A549 (cell line): Measurements from ENCODE around the gene ARFIP1. TPM values are rescaled to one million over a fixed set of nuclear protein-coding genes. Genes with fewer than 3 reads are reported as not detected.

Experiments
- ATAC-seq, 2 experiments: fragments of 200-7000 bp in 1 of 2; fragments of >200 bp in 1 of 2; cut with Nextera tagmentation in 1 of 2; cut with Tn5 transposase in 1 of 2; 3 replicates each; pipeline versions ENCODE4 v1.8.0 to v1.9.1; 2018 to 2020; ENCODE audit warnings: mild to moderate bottlenecking in 1 of 2, moderate library complexity in 1 of 2
- CTCF ChIA-PET: fragments of 300-600 bp; sonication (Branson Sonifier 250); formaldehyde crosslinking; extraction: SDS; loops from one replicate; lab custom pipeline; 2021; ENCODE audit warnings: antibody characterized with exemption, inconsistent platforms; lab: Yijun Ruan, JAX
- POLR2A ChIA-PET: fragments of 350-600 bp; formaldehyde crosslinking; extraction: SDS; loops from one replicate; lab custom pipeline; 2021; ENCODE audit warnings: antibody characterized with exemption, inconsistent platforms; lab: Yijun Ruan, JAX
- DNase-seq, 2 experiments: peaks; one replicate each; pipeline versions ENCODE4 v3.0.0 to v3.0.0-alpha.2; 2011 to 2016; ENCODE audit warnings: low read depth in 1 of 2, low spot score in 1 of 2
- FAIRE-seq: peaks from 2 replicates; lab custom pipeline; 2011; peaks lifted over from hg19 to GRCh38; lab: Jason Lieb, UNC
- H3K27ac ChIP-seq, 2 experiments: fragments of >200 bp; sonication (Bioruptor Twin); formaldehyde crosslinking; 3 replicates each; pipeline ENCODE4 v1.5.1; 2016 to 2017
- H3K4me1 ChIP-seq: fragments of >200 bp; sonication (Bioruptor Twin); formaldehyde crosslinking; 3 replicates; pipeline ENCODE4 v1.6.1; 2016
- H3K4me2 ChIP-seq: fragments of >200 bp; sonication (Bioruptor Twin); formaldehyde crosslinking; 3 replicates; pipeline ENCODE4 v1.6.1; 2016
- H3K4me3 ChIP-seq: fragments of >200 bp; sonication (Bioruptor Twin); formaldehyde crosslinking; 3 replicates; pipeline ENCODE4 v1.5.1; 2016
- H3K9me3 ChIP-seq: fragments of >200 bp; sonication (Bioruptor Twin); formaldehyde crosslinking; 3 replicates; pipeline ENCODE4 v1.6.1; 2016
- BHLHE40 ChIP-seq: IDR thresholded peaks from 2 replicates; pipeline ENCODE4 v1.6.1; 2012; ENCODE audit warnings: low read depth, low read length, inconsistent platforms
- CHD4 ChIP-seq: fragments of 200-600 bp; sonication (generic); IDR thresholded peaks from 2 replicates; pipeline ENCODE4 v1.6.1; 2016; ENCODE audit warnings: antibody characterized with exemption, mild to moderate bottlenecking, borderline replicate concordance
- EP300 ChIP-seq, 2 experiments: fragments of >200 bp; sonication (Bioruptor Twin); formaldehyde crosslinking; IDR thresholded peaks; 2 replicates in 1 of 2; 3 replicates in 1 of 2; pipeline ENCODE4 v1.6.1; 2016 to 2017
- FOSB ChIP-seq: fragments of 250-450 bp; sonication (Bioruptor Pico); IDR thresholded peaks from 2 replicates; pipeline ENCODE4 v1.5.0; 2020; ENCODE audit warnings: mild to moderate bottlenecking, moderate library complexity
- FOSL2 ChIP-seq, 2 experiments: fragments of 450-650 bp in 1 of 2; fragments of >200 bp in 1 of 2; sonication (Bioruptor Twin) in 1 of 2; formaldehyde crosslinking; IDR thresholded peaks; 2 replicates each; pipeline versions ENCODE4 v1.5.0 to v1.6.1; 2016 to 2020; ENCODE audit warnings: mild to moderate bottlenecking in 1 of 2, moderate library complexity in 1 of 2
- JUN ChIP-seq, 2 experiments: fragments of >200 bp; sonication (Bioruptor Twin); formaldehyde crosslinking; IDR thresholded peaks; 2 replicates in 1 of 2; 3 replicates in 1 of 2; pipeline ENCODE4 v1.6.1; 2016 to 2017
- KDM1A ChIP-seq: fragments of 200-600 bp; sonication (generic); IDR thresholded peaks from 2 replicates; pipeline ENCODE4 v1.6.1; 2016; ENCODE audit warnings: low read depth, mild to moderate bottlenecking
- MAFK ChIP-seq: fragments of 450-650 bp; IDR thresholded peaks from 2 replicates; pipeline ENCODE4 v1.6.1; 2014; ENCODE audit not compliant: partially characterized antibody
- RAD21 ChIP-seq, 2 experiments: fragments of >200 bp in 1 of 2; sonication (Bioruptor Twin) in 1 of 2; formaldehyde crosslinking in 1 of 2; IDR thresholded peaks in 1 of 2; conservative IDR thresholded peaks in 1 of 2; 2 replicates in 1 of 2; 3 replicates in 1 of 2; pipeline ENCODE4 v1.6.1; 2012 to 2018; ENCODE audit warnings: inconsistent platforms in 1 of 2
- RCOR1 ChIP-seq: fragments of 150-350 bp; IDR thresholded peaks from 2 replicates; pipeline ENCODE4 v1.6.1; 2014; ENCODE audit warnings: antibody characterized with exemption, low read length, low read depth
- RFX5 ChIP-seq: fragments of 450-650 bp; IDR thresholded peaks from 2 replicates; pipeline ENCODE4 v1.7.1; 2014; ENCODE audit warnings: antibody characterized with exemption, mild to moderate bottlenecking, moderate library complexity
- RNF2 ChIP-seq: fragments of 200-600 bp; sonication (generic); IDR thresholded peaks from 2 replicates; pipeline ENCODE4 v1.6.1; 2016; ENCODE audit warnings: low read depth, mild to moderate bottlenecking, antibody characterized with exemption, moderate library complexity, borderline replicate concordance
- ZC3H11A ChIP-seq: fragments of 450-650 bp; IDR thresholded peaks from 2 replicates; pipeline ENCODE4 v1.6.1; 2014; ENCODE audit warnings: antibody characterized with exemption, mild to moderate bottlenecking
- WGBS: methylation state at CpG from one replicate; pipeline ENCODE4 v1.1.6; 2017; ENCODE audit errors: missing lambda C conversion rate; 5-methylcytosine and 5-hydroxymethylcytosine counted together
- polyA plus RNA-seq, 4 experiments: library from polyadenylated mRNA; depleted of rRNA in 3 of 4; stranded (reverse); fragments of >200 nt; fragmentation: RNase III in 1 of 4; extraction: RNeasy Plus Mini Kit Qiagen cat#74134 plus additional on column Dnase treatment in 1 of 4; gene quantifications; 2 replicates in 3 of 4; 3 replicates in 1 of 4; pipeline ENCODE4 v1.2.3, GENCODE V29; 2011 to 2017
- TF ChIP-seq, protein P1 (sequence below): fragments of 250-450 bp; sonication (Bioruptor Pico); IDR thresholded peaks from 2 replicates; pipeline ENCODE4 v1.5.0; 2021; ENCODE audit warnings: mild to moderate bottlenecking, moderate library complexity, borderline replicate concordance
- TF ChIP-seq, protein P2 (sequence below): fragments of 250-450 bp; sonication (Bioruptor Pico); IDR thresholded peaks from 2 replicates; pipeline ENCODE4 v1.5.0; 2020; ENCODE audit warnings: low read depth, mild to moderate bottlenecking, moderate library complexity
- TF ChIP-seq, protein P3 (sequence below): IDR thresholded peaks from 2 replicates; pipeline ENCODE4 v1.6.1; 2012
- TF ChIP-seq, protein P4 (sequence below): fragments of >200 bp; sonication (Bioruptor Twin); formaldehyde crosslinking; IDR thresholded peaks from 3 replicates; pipeline ENCODE4 v1.6.1; 2016
- TF ChIP-seq, protein P5 (sequence below): fragments of 450-650 bp; IDR thresholded peaks from 2 replicates; pipeline ENCODE4 v1.6.1; 2014; ENCODE audit warnings: antibody characterized with exemption
- TF ChIP-seq, protein P6 (sequence below): fragments of >200 bp; sonication (Bioruptor Twin); formaldehyde crosslinking; IDR thresholded peaks from 2 replicates; pipeline ENCODE4 v1.6.1; 2016

ARFIP1 gene
- polyA plus RNA-seq, 2 of the 4 experiments (the other 2 are of a cell fraction) = 17.1 to 39.2 TPM

DNA sequence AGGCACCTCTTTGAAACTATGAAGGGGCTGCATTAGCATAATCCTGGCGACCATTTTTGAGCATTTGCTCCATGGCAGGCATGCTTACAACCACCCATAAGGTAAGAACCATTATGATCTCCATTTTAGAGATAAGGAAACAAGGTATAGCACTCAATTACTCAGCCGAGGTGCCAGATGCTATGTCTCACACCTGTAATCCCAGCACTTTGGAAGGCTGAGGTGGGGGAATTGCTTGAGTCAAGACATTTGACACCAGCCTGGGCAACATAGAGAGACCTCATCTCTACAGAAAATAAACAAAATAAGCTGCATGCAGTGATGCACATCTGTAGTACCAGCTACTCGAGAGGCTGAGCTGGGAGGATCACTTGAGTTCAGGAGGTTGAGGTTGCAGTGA lies 43.8 kb upstream of the ARFIP1 start (continued):
- TF ChIP-seq, protein P1, sequence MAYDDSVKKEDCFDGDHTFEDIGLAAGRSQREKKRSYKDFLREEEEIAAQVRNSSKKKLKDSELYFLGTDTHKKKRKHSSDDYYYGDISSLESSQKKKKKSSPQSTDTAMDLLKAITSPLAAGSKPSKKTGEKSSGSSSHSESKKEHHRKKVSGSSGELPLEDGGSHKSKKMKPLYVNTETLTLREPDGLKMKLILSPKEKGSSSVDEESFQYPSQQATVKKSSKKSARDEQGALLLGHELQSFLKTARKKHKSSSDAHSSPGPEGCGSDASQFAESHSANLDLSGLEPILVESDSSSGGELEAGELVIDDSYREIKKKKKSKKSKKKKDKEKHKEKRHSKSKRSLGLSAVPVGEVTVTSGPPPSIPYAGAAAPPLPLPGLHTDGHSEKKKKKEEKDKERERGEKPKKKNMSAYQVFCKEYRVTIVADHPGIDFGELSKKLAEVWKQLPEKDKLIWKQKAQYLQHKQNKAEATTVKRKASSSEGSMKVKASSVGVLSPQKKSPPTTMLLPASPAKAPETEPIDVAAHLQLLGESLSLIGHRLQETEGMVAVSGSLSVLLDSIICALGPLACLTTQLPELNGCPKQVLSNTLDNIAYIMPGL (CRISPR knock-in tag) = no peak
- TF ChIP-seq, all 56 proteins: peak for 0

DNA sequence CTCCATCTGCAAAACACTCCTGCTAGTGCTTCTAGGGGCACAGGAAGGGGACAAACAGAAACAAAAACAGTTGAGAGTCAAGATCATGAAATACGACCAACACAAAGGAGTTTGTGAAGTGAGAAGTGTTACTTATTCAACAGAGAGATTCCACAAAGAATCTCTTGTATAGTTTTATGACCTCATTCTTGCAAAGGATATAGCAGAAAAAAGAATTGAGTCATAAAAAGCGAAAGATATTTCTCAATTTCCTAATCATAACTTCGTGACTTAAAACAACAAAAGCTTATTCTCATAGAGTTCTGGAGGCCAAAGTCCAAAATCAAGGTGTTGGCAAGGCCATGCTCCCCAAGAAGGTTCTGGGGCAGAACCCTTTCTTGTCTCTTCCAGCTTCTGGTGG lies 40.9 kb upstream of the ARFIP1 start:
- 25% methylated on average over 3 of the region's 3 CpGs for WGBS
- DNase-seq = no peak
- no peak for FAIRE-seq
- no peaks in the 10 kb centered on the region for H3K9me3 ChIP-seq
- ATAC-seq = no peak
- no peak overlapping the region for H3K27ac ChIP-seq
- CTCF ChIA-PET = no interaction called here
- H3K4me3 ChIP-seq = no peak overlapping the region
- H3K4me2 ChIP-seq = no peak overlapping the region
- TF ChIP-seq KDM1A = no peak
- TF ChIP-seq EP300 (IDR thresholded peaks at IDR 0.05) = no peak
- TF ChIP-seq ZC3H11A = no peak
- no peak for TF ChIP-seq RFX5
- no peak for TF ChIP-seq FOSL2 (IDR thresholded peaks at IDR 0.05)
- no peak for TF ChIP-seq FOSL2 (CRISPR knock-in tag; IDR thresholded peaks at IDR 0.05)
- no peak for TF ChIP-seq RNF2
- TF ChIP-seq RAD21 (conservative IDR thresholded peaks at IDR 0.05 in 1 of 2, IDR thresholded peaks at IDR 0.05 in 1 of 2) = no peak
- TF ChIP-seq, protein P2, sequence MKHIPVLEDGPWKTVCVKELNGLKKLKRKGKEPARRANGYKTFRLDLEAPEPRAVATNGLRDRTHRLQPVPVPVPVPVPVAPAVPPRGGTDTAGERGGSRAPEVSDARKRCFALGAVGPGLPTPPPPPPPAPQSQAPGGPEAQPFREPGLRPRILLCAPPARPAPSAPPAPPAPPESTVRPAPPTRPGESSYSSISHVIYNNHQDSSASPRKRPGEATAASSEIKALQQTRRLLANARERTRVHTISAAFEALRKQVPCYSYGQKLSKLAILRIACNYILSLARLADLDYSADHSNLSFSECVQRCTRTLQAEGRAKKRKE (CRISPR knock-in tag) = no peak
- no peak for TF ChIP-seq JUN (IDR thresholded peaks at IDR 0.05)
- TF ChIP-seq, protein P3, sequence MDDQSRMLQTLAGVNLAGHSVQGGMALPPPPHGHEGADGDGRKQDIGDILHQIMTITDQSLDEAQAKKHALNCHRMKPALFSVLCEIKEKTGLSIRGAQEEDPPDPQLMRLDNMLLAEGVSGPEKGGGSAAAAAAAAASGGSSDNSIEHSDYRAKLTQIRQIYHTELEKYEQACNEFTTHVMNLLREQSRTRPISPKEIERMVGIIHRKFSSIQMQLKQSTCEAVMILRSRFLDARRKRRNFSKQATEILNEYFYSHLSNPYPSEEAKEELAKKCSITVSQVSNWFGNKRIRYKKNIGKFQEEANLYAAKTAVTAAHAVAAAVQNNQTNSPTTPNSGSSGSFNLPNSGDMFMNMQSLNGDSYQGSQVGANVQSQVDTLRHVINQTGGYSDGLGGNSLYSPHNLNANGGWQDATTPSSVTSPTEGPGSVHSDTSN = no peak
- POLR2A ChIA-PET = no interaction called here
- no peaks in the 10 kb centered on the region; the same call in 2 of the 3 replicates for H3K4me1 ChIP-seq

DNA sequence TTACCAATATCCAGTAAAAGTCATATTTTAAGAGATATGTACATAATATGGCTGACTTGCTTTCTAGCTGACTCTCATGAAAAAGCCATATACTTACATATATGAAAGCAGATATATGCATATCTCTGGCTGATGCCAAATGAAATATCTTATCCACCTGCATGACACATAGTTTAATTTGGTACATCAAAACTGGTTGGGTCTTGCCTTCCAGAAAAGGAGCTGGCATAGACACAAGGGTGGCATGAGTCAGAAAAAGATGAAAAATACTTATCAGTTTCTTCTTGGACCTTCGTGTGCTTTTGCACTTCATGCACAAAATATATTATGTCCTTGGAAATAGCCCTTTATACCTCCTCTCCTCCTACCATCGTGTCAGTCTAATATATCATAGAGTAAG lies 32.3 kb upstream of the ARFIP1 start:
- no peak overlapping the region for H3K4me2 ChIP-seq
- ChIA-PET CTCF (no interaction called here), POLR2A (no interaction called here)
- WGBS = 14% methylated on average over 2 of the region's 2 CpGs
- FAIRE-seq (no peak), DNase-seq (no peak), ATAC-seq (no peak)
- no peak overlapping the region for H3K27ac ChIP-seq
- H3K4me1 ChIP-seq = no peaks in the 10 kb centered on the region
- no peaks in the 10 kb centered on the region for H3K9me3 ChIP-seq
- no peak for TF ChIP-seq FOSL2 (IDR thresholded peaks at IDR 0.05)
- no peak for TF ChIP-seq FOSL2 (CRISPR knock-in tag; IDR thresholded peaks at IDR 0.05)
- no peak for TF ChIP-seq FOSB (CRISPR knock-in tag)
- TF ChIP-seq, protein P4, sequence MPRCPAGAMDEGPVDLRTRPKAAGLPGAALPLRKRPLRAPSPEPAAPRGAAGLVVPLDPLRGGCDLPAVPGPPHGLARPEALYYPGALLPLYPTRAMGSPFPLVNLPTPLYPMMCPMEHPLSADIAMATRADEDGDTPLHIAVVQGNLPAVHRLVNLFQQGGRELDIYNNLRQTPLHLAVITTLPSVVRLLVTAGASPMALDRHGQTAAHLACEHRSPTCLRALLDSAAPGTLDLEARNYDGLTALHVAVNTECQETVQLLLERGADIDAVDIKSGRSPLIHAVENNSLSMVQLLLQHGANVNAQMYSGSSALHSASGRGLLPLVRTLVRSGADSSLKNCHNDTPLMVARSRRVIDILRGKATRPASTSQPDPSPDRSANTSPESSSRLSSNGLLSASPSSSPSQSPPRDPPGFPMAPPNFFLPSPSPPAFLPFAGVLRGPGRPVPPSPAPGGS = no peak
- TF ChIP-seq MAFK = no peak
- TF ChIP-seq BHLHE40 = no peak
- TF ChIP-seq, protein P5, sequence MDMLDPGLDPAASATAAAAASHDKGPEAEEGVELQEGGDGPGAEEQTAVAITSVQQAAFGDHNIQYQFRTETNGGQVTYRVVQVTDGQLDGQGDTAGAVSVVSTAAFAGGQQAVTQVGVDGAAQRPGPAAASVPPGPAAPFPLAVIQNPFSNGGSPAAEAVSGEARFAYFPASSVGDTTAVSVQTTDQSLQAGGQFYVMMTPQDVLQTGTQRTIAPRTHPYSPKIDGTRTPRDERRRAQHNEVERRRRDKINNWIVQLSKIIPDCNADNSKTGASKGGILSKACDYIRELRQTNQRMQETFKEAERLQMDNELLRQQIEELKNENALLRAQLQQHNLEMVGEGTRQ = no peak
- TF ChIP-seq RNF2 = no peak
- TF ChIP-seq, protein P2 (CRISPR knock-in tag) = no peak
- no peak for TF ChIP-seq CHD4
- TF ChIP-seq, protein P6, sequence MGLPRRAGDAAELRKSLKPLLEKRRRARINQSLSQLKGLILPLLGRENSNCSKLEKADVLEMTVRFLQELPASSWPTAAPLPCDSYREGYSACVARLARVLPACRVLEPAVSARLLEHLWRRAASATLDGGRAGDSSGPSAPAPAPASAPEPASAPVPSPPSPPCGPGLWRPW = no peak
- no peak for TF ChIP-seq RCOR1
- no peak overlapping the region for H3K4me3 ChIP-seq
